Neutrophil (primary cell): ENCODE data around the gene NEURL1.

ENCODE experiments used
- H3K27ac ChIP-seq: fragments of 200-600 bp; sonication (generic); 2 replicates; pipeline ENCODE4 v1.5.1; 2016; ENCODE audit warnings: mild to moderate bottlenecking, moderate library complexity
- H3K27me3 ChIP-seq: fragments of 200-600 bp; sonication (generic); 2 replicates; pipeline ENCODE4 v1.6.0; 2016; ENCODE audit warnings: mild to moderate bottlenecking
- H3K36me3 ChIP-seq: fragments of 200-600 bp; sonication (generic); 2 replicates; pipeline ENCODE4 v1.5.1; 2017
- H3K4me1 ChIP-seq, 2 experiments: fragments of 200-600 bp in 1 of 2; sonication (generic) in 1 of 2; 1 replicate in 1 of 2; 2 replicates in 1 of 2; pipeline versions ENCODE4 v1.5.1 to v1.6.1; 2013 to 2016; ENCODE audit warnings: low read depth in 1 of 2, low read length in 1 of 2, mild to moderate bottlenecking in 1 of 2, moderate library complexity in 1 of 2; ENCODE audit not compliant: control insufficient read depth in 1 of 2, insufficient read depth in 1 of 2
- H3K4me3 ChIP-seq, 2 experiments: fragments of 200-600 bp in 1 of 2; sonication (generic) in 1 of 2; 1 replicate in 1 of 2; 2 replicates in 1 of 2; pipeline ENCODE4 v1.5.1; 2013 to 2016; ENCODE audit warnings: low read depth in 1 of 2, low read length in 1 of 2, mild to moderate bottlenecking in 1 of 2, moderate library complexity in 1 of 2
- H3K9me3 ChIP-seq: fragments of 200-600 bp; sonication (generic); 2 replicates; pipeline ENCODE4 v1.5.1; 2016
- TF ChIP-seq, protein P1 (sequence below): fragments of 200-600 bp; sonication (generic); IDR thresholded peaks from 2 replicates; pipeline ENCODE4 v1.5.1; 2016; ENCODE audit warnings: antibody characterized with exemption

NEURL1 gene

DNA sequence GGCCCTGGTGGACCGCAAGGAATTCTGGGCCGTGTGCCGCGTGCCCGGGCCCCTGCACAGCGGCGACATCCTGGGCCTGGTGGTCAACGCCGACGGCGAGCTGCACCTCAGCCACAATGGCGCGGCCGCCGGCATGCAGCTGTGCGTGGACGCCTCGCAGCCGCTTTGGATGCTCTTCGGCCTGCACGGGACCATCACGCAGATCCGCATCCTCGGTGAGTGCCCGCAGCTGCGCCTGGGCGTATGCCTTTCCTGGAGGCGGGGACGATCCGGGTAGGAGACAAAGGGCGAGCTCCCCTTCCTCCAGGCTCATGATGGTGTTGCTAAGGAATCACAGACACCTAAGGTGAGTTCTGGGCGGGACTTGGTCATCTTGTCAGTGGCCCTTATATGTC is 91.5 kb downstream of the NEURL1 start:
- TF ChIP-seq, protein P1, sequence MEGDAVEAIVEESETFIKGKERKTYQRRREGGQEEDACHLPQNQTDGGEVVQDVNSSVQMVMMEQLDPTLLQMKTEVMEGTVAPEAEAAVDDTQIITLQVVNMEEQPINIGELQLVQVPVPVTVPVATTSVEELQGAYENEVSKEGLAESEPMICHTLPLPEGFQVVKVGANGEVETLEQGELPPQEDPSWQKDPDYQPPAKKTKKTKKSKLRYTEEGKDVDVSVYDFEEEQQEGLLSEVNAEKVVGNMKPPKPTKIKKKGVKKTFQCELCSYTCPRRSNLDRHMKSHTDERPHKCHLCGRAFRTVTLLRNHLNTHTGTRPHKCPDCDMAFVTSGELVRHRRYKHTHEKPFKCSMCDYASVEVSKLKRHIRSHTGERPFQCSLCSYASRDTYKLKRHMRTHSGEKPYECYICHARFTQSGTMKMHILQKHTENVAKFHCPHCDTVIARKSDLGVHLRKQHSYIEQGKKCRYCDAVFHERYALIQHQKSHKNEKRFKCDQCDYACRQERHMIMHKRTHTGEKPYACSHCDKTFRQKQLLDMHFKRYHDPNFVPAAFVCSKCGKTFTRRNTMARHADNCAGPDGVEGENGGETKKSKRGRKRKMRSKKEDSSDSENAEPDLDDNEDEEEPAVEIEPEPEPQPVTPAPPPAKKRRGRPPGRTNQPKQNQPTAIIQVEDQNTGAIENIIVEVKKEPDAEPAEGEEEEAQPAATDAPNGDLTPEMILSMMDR = no peak
- Histone ChIP-seq H3K27ac (no peak overlapping the region), H3K9me3 (no peaks in the 10 kb centered on the region), H3K4me1 (peaks cover 10 to 12% of the 10 kb centered on the region in 2 experiments), H3K27me3 (peaks cover 31% of the 10 kb centered on the region), H3K4me3 (peak overlapping the region; percentile 66 to 67), H3K36me3 (no peaks in the 10 kb centered on the region)

DNA sequence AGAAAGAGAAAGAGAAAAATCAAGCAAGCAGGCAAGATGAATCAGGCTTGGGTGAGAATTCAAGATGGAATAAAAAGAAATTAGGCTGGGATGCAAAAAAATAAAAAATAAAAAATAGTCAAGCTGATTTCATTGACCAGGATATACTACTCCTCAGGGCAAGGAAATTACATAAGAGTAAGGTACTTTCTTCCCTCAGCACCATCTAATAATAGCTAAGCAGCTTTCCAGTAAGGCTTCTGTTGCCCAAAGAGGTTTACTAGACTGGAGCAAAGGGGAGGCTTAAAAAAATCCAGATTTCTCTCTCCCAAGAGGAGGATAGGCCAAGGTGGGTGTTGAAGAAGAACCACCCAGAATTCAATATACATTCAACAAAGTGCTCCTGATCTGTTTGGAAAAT is 93.6 kb downstream of the NEURL1 start:
- Histone ChIP-seq H3K4me1 (peaks cover 10 to 12% of the 10 kb centered on the region in 2 experiments), H3K9me3 (no peaks in the 10 kb centered on the region), H3K27ac (no peak overlapping the region), H3K27me3 (peaks cover 28% of the 10 kb centered on the region), H3K36me3 (no peaks in the 10 kb centered on the region), H3K4me3 (no peak overlapping the region)
- TF ChIP-seq, protein P1 = no peak

DNA sequence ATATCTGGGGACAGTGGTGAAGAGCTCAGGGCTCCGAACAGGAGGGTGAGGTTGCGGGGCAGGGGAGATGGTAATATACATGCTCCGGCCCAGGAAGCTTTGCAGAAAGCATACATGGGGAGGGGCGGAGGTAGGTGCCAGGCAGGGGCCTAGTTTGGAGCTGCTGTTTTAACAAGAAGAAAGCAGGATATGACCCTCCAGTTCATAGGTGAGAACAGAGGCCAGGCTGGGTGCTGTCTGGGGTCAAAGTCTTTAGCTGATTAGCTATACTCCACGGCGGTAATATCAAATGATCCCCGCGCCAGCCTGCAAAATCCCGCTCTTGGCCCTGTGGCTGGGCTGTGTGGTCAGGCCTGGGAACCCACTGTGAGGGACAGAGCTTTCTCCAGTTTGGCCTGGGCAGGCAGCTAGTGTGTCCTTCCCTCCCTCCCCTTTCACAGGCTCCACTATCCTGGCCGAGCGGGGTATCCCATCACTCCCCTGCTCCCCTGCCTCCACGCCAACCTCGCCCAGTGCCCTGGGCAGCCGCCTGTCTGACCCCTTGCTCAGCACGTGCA is 95.6 kb downstream of the NEURL1 start:
- Histone ChIP-seq H3K27ac (no peak overlapping the region), H3K36me3 (no peaks in the 10 kb centered on the region), H3K27me3 (peaks cover 12% of the 10 kb centered on the region), H3K9me3 (no peaks in the 10 kb centered on the region), H3K4me3 (no peak overlapping the region), H3K4me1 (peaks cover 5 to 7% of the 10 kb centered on the region in 2 experiments)
- TF ChIP-seq, protein P1 = no peak

DNA sequence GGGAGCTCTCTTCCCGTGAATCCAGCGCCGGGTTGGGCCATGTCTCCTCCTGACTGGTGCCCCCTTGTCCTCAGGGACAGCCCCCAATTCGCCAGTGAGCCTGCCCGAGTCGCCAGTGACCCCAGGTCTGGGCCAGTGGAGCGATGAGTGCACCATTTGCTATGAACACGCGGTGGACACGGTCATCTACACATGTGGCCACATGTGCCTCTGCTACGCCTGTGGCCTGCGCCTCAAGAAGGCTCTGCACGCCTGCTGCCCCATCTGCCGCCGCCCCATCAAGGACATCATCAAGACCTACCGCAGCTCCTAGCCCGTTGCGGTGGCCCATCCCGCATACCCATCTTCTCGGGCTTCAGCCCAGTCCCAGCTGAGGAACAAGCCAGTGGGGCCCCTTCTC is 96.6 kb downstream of the NEURL1 start:
- no peak overlapping the region for H3K27ac ChIP-seq
- H3K9me3 ChIP-seq = no peaks in the 10 kb centered on the region
- peaks cover 1 to 2% of the 10 kb centered on the region in 2 experiments for H3K4me1 ChIP-seq
- no peaks in the 10 kb centered on the region for H3K36me3 ChIP-seq
- TF ChIP-seq, protein P1 = no peak
- no peak overlapping the region for H3K4me3 ChIP-seq
- peaks cover 3% of the 10 kb centered on the region for H3K27me3 ChIP-seq

DNA sequence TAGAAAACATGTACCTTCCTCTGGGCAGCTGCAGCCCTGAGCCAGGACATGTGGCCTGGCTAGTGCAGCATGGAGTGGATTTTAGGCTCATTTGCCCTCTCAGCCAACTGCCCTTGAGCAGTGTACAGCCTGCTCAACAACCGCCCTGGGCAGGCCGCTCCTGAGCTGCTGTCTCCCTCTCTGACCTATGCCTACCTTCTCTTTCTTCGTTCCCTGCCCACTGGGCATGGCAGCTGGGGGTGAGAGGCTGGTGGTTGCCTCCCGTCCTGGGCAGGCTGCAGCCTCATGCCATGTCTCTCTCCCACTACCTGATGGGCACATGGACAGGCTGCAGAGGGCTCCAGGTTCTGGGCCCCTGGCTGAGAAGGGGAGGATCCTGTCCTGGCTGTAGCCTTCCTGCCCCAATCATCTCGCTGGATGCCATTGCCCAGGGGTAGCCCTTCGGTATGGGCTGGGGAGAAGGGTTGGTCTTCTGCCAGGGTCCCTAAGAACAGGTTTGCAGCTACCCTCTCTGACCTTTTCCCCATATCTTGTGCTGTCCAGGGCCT is 97.3 kb downstream of the NEURL1 start:
- Histone ChIP-seq H3K27me3 (no peaks in the 10 kb centered on the region), H3K4me3 (no peak overlapping the region), H3K4me1 (no peaks in the 10 kb centered on the region), H3K9me3 (no peaks in the 10 kb centered on the region), H3K36me3 (no peaks in the 10 kb centered on the region), H3K27ac (no peak overlapping the region)
- TF ChIP-seq, protein P1 = no peak
